Measurements from ENCODE around the gene OLFM3. TPM values are rescaled to one million over a fixed set of nuclear protein-coding genes. Genes with fewer than 3 reads are reported as not detected.
A peak's percentile ranks its signal among the peaks of the same experiment; 100 is the strongest.

Gene OLFM3
- total RNA-seq, 4 donors from 2014 or later, result 0.11 to 0.50 TPM; not detected in 2

GRCh38 chr1:101835988-101836387, 160.7 kb downstream of the OLFM3 start:
- DNase-seq, result no peak
- no peak overlapping the region for H3K4me3 ChIP-seq (replicated peaks in 1 of 3)
- 71 to 80% methylated on average over 2 of the region's 2 CpGs for WGBS, 2 donors
- intact Hi-C loops (cut with DNase I), result no loop called here
- H3K27me3 ChIP-seq, result no peaks in the 10 kb centered on the region
- H3K36me3 ChIP-seq, result no peaks in the 10 kb centered on the region
- no peak for TF ChIP-seq POLR2A (IDR thresholded peaks at IDR 0.05)
- no peak overlapping the region for H3K27ac ChIP-seq
- no peaks in the 10 kb centered on the region for H3K9me3 ChIP-seq
- no peaks in the 10 kb centered on the region for H3K4me1 ChIP-seq

- 65% methylated on average over 4 of the region's 4 CpGs for WGBS, 2 donors
- Histone ChIP-seq H3K36me3 (no peaks in the 10 kb centered on the region), H3K4me3 (replicated peaks in 1 of 3) (no peak overlapping the region), H3K9me3 (no peaks in the 10 kb centered on the region), H3K27me3 (no peaks in the 10 kb centered on the region), H3K4me1 (no peaks in the 10 kb centered on the region), H3K27ac (no peak overlapping the region)
- no peak for DNase-seq
- intact Hi-C loops (cut with DNase I), result no loop called here
- no peak for TF ChIP-seq POLR2A (IDR thresholded peaks at IDR 0.05)
- TF ChIP-seq CTCF (IDR thresholded peaks at IDR 0.05), result no peak
Measured at GRCh38 chr1:101833312-101833711, 163.4 kb downstream of the OLFM3 start.

GRCh38 chr1:101826416-101826815, 170.3 kb downstream of the OLFM3 start:
- no peak overlapping the region for H3K4me3 ChIP-seq (replicated peaks in 1 of 3)
- no peak overlapping the region for H3K27ac ChIP-seq
- H3K36me3 ChIP-seq, result no peaks in the 10 kb centered on the region
- no peak for DNase-seq
- TF ChIP-seq CTCF (IDR thresholded peaks at IDR 0.05) (no peak), POLR2A (IDR thresholded peaks at IDR 0.05) (no peak)
- H3K4me1 ChIP-seq, result no peaks in the 10 kb centered on the region
- H3K27me3 ChIP-seq, result no peaks in the 10 kb centered on the region
- intact Hi-C loops (cut with DNase I), result loop anchor here (10.0 kb wide), 1 partner anchor 368 kb away; no protein-coding TSS in a partner anchor
- H3K9me3 ChIP-seq, result no peaks in the 10 kb centered on the region

- DNase-seq, result peak in 1 of 2 donors; percentile 3
- Histone ChIP-seq H3K27ac (no peak overlapping the region), H3K36me3 (no peaks in the 10 kb centered on the region), H3K4me3 (replicated peaks in 1 of 3) (no peak overlapping the region), H3K27me3 (no peaks in the 10 kb centered on the region), H3K9me3 (no peaks in the 10 kb centered on the region), H3K4me1 (peaks cover 0 to 8% of the 10 kb centered on the region in 2 donors)
- intact Hi-C loops (cut with DNase I), result loop anchor here (10.0 kb wide), 1 partner anchor 375 kb away; no protein-coding TSS in a partner anchor
- TF ChIP-seq POLR2A (IDR thresholded peaks at IDR 0.05) (no peak), CTCF (IDR thresholded peaks at IDR 0.05) (peak in 4 of 6 experiments; percentile 38 to 62 (median 57))
- WGBS, 2 donors, result 44 to 59% methylated on average over 1 of the region's 1 CpG
Measured at GRCh38 chr1:101820071-101820470, 176.7 kb downstream of the OLFM3 start.

- DNase-seq, result no peak
- TF ChIP-seq CTCF (IDR thresholded peaks at IDR 0.05) (no peak), POLR2A (IDR thresholded peaks at IDR 0.05) (no peak)
- Histone ChIP-seq H3K36me3 (no peaks in the 10 kb centered on the region), H3K27me3 (no peaks in the 10 kb centered on the region), H3K4me3 (replicated peaks in 1 of 3) (no peak overlapping the region), H3K9me3 (no peaks in the 10 kb centered on the region), H3K27ac (no peak overlapping the region), H3K4me1 (peaks cover 0 to 8% of the 10 kb centered on the region in 2 donors)
- WGBS, 2 donors, result 77 to 82% methylated on average over 1 of the region's 1 CpG
- intact Hi-C loops (cut with DNase I), result no loop called here
Measured at GRCh38 chr1:101816262-101816661, 180.5 kb downstream of the OLFM3 start.

GRCh38 chr1:101798417-101798816, 198.3 kb downstream of the OLFM3 start:
- Histone ChIP-seq H3K27ac (no peak overlapping the region), H3K27me3 (no peaks in the 10 kb centered on the region), H3K4me3 (replicated peaks in 1 of 3) (no peak overlapping the region), H3K9me3 (no peaks in the 10 kb centered on the region), H3K4me1 (peaks cover 0 to 10% of the 10 kb centered on the region in 2 donors), H3K36me3 (no peaks in the 10 kb centered on the region)
- intact Hi-C loops (cut with DNase I), result no loop called here
- TF ChIP-seq POLR2A (IDR thresholded peaks at IDR 0.05) (no peak), CTCF (IDR thresholded peaks at IDR 0.05) (no peak)
- no peak for DNase-seq
- 85 to 87% methylated on average over 2 of the region's 2 CpGs for WGBS, 2 donors
